Cardiac fibroblast (primary cell): ENCODE results near the gene UNC45A.

Experiments used
- DNase-seq, 2 donors: peaks; one replicate each; pipeline versions ENCODE4 v3.0.0 to v3.0.0-alpha.2; 2010; ENCODE audit warnings: low read depth in 2 of 2
- H3K4me3 ChIP-seq, 2 donors: replicated peaks in 1 of 2; 1 replicate in 1 of 2; 2 replicates in 1 of 2; pipeline ENCODE4 v1.5.1; 2011; ENCODE audit warnings: low read depth in 2 of 2, low read length in 2 of 2, mild to moderate bottlenecking in 2 of 2, moderate library complexity in 1 of 2
- TF ChIP-seq, protein P1 (sequence below): IDR thresholded peaks from one replicate; pipeline ENCODE4 v1.5.1; 2011; ENCODE audit warnings: low read depth, mild to moderate bottlenecking, low read length, inconsistent platforms

Gene UNC45A

DNA sequence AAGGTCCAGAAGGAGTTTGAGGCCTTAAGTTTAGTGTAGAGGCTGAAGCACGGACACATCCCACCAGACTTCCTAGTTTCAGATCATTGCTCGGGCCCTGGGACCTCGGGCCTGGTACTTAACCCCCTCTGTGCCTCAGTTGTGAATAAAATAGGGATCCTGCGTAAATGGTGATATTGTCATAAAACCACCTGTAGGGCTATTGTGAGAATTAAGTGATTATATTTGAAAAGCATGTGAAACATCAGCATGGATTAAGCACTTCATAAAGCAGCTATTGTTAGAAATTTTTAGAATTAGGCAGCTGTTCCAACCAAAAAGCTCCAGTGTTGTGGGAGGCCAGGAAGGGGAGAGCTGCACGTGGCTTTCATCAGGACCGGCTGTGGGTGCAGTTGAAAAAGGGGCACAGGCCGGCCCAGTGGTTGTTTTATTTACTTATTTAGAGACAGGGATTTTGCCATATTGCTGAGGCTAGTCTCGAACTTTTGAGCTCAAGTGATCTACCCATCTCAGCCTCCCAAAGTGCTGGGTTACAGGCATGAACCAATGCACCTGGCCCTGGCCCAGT lies 24.0 kb downstream of the UNC45A start:
- TF ChIP-seq, protein P1, sequence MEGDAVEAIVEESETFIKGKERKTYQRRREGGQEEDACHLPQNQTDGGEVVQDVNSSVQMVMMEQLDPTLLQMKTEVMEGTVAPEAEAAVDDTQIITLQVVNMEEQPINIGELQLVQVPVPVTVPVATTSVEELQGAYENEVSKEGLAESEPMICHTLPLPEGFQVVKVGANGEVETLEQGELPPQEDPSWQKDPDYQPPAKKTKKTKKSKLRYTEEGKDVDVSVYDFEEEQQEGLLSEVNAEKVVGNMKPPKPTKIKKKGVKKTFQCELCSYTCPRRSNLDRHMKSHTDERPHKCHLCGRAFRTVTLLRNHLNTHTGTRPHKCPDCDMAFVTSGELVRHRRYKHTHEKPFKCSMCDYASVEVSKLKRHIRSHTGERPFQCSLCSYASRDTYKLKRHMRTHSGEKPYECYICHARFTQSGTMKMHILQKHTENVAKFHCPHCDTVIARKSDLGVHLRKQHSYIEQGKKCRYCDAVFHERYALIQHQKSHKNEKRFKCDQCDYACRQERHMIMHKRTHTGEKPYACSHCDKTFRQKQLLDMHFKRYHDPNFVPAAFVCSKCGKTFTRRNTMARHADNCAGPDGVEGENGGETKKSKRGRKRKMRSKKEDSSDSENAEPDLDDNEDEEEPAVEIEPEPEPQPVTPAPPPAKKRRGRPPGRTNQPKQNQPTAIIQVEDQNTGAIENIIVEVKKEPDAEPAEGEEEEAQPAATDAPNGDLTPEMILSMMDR = no peak
- no peak for DNase-seq
- H3K4me3 ChIP-seq = no peak overlapping the region

DNA sequence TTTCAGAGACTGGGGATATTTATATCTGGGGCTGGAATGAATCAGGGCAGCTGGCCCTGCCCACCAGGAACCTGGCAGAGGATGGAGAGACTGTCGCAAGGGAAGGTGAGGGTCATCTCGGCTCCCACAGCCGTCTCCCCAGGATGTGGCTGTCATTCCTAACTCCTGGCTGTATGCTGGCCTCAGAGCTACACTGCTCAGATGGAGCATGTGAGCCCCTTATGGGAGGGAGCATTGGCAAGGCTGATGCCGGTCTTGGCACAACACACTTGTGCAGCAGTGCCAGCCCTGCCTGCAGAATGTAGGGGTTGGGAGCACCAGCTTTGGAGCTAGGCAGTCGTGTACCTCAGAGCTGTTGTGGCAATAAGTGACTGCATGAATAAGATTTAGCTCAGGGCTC lies 24.8 kb downstream of the UNC45A start:
- peak in 1 of 2 donors; percentile 46 for DNase-seq
- TF ChIP-seq, protein P1 = no peak
- no peak overlapping the region for H3K4me3 ChIP-seq

DNA sequence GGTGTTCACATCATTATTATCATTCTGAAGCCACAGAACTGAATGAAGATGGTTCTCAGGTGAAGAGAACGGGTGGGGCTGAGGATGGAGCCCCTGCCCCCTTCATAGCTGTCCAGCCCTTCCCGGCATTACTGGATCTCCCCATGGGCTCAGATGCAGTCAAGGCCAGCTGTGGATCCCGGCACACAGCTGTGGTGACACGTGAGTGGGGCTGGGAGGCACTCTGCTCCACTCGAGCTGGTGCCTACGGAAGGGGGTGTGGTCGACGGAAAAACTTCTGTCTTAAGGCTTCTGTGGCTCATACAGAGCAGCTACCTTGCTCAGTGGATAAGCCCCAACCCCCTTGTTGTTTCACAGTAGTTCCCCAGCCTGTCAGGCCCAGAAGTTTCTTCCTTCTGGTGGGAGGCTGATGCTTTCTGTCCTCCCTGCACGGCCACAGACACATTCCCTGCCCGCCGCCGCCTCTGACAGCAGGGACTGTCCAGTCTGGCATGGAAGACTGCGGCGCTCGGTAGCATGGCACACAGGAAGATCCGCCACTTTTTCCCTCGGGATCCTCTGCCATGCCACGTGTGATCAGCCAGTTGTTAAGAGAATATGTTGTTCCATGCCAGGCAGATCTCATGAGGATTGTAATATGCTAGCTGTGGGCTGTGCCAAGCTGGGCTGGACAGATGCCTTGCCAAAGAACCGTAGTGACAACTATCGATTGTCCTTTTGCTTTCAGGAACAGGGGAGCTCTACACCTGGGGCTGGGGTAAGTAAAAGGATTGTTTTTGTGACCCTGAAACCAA lies 25.4 kb downstream of the UNC45A start:
- TF ChIP-seq, protein P1 = no peak
- no peak overlapping the region for H3K4me3 ChIP-seq
- no peak for DNase-seq

DNA sequence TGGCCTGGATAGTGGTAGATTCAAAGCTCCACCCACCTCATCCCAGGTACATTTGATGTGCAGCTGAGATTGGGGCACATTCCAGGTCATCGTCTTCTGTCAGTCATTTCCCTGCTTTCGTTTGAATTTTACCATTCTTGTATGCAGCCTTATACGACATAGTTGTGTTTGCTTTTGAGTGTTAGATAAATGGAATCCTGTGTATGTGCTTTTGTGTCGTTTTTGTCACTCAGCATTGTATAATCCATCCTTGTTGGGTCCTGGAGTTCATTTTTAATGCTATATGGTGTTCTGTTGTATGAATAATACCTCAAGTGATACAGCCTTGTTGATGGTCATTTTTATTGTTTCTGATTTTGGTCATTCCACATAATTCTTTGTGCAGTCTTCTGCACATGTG lies 26.9 kb downstream of the UNC45A start:
- TF ChIP-seq, protein P1 = no peak
- DNase-seq = no peak
- no peak overlapping the region for H3K4me3 ChIP-seq

DNA sequence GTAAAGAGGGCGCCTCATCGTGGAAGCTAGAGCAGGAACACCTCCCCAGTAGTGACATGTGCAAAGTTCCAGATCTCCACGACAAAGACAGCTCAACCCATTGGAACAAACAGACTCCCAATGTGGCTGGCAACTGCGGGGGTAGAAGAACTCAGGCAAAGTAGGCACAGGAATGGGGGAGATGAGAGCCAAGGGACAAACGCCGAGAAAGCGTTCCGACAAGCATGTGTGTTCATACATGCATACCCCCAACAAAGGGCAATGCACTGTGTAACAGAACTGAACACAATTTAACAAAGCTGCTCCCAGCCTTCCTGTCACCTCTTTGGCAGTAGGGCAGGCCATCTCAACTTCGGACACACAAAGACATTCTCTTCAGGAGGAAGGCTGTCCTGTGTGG lies 31.2 kb downstream of the UNC45A start:
- H3K4me3 ChIP-seq = no peak overlapping the region
- DNase-seq = no peak
- TF ChIP-seq, protein P1 = no peak

DNA sequence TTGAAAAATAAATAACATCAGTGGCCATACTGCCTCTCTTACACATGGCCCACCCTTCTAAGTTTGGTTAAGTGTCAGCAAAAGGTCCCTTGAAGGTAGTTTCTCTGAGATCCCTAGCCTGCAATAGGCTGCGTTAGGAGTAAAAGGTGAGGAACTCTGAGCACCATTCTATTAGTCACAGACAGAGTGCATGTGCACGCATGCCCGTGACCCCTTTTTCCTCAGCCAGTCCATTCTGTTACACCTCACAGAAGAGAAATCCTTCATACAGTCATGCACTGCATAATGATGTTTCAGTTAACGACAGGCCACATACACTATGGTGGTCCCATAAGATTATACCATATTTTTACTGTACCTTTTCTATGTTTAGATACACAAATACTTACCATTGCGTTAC lies 32.1 kb downstream of the UNC45A start:
- no peak overlapping the region for H3K4me3 ChIP-seq
- no peak for DNase-seq
- TF ChIP-seq, protein P1 = no peak
